Suppressor macrophage (primary cell): Measurements from ENCODE around the gene C9.
"Not testable (repeated sequence)": the region's sequence is repeated elsewhere in the genome, so short reads cannot be mapped to it uniquely, and the experiment has no call there.

Experiments
- DNase-seq, 4 experiments: peaks; one replicate each; pipeline ENCODE4 v3.0.0-alpha.2; 2020 to 2022

C9 gene

DNA sequence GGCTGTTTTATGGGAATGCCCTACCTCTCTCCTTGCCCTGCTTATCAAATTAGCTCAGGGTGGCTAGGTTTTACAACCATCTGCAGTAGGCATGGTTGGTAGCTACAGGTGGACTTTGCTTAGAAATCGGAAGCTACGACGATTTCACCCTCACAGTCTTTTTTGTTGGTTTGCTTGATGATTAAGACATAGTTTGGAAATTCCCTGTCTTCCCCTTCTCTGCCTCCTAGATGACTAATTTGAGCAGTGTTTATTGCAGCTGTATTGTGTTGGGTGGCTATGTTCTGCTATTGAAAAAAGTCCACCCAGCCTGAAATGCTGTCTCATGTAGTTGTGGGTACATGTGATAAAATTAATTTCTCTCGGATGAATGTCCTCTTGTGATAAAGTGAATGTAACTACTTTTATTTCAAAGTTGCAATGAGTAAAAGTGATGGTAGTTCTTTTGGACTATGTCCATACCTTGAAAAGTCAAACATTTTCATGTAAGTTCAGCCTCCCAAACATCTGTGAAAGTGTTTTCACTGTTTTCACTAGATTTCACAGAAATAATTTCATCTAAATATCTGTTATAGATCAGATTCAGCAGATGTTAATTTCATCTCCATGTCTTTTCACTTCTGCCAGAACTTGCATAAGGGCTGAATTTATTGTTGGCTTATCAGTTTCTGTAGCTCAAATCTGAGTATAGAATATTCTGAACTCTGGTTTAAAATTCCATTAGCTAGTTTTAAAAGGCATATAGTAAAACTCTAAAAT is 107.6 kb downstream of the C9 start:
- peak; percentile 62 to 92 (median 76) for DNase-seq

DNA sequence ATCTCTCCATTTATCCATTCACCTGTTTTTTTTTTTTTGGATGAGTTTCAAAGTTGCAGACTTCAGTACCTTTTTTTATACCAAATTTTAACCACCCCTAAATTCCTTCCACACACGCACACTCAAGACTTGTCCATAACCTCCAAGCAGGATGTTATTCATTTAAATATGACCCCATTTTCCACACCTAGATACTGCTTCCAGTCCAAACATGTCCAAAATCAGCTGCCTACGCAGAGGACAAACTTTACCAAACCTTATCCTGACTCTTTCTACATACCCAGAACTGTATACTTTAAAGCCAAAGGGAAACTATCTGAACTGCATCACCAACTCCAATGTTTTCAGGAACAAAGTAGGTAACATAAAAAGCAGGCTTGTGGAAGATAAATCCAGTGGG is 108.9 kb downstream of the C9 start:
- DNase-seq, result no peak

DNA sequence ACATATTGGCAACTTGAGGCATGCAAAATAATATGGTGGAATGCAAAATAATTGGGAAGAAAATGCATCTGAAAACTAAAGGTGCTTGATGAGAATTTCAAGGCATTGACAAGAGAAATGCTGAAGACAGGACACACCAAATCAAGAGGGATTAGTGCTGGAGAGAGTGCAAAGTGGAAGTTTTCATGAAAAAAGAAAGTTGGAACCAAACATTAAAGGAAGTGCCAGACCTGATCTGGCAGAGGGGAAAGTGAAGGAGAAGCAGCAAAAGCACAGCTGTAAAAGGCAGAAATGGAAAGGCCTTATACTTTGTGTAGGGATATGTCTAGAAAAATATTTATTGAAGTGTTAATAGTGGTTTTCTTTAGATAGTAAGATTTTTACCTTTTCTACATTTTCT is 109.6 kb downstream of the C9 start:
- peak in 1 of 4 experiments; percentile 14 for DNase-seq

DNA sequence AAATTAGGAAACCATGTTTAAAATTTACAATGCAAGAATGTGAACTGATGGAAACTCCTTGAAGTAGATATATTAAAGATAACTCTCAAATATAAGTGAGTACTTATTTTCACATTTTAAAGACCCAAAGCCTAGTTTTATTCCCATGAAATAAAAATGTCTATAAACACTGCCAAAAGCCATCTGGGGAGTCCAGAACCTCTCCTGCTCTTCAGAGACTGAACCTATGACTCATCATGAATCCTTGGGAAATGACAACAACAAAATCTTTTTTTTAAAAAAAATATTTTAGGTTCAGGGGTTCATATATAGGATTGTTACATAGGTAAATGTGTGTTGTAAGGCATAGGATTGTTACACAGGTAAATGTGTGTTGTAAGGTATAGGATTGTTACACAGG is 111.1 kb downstream of the C9 start:
- no peak for DNase-seq

DNA sequence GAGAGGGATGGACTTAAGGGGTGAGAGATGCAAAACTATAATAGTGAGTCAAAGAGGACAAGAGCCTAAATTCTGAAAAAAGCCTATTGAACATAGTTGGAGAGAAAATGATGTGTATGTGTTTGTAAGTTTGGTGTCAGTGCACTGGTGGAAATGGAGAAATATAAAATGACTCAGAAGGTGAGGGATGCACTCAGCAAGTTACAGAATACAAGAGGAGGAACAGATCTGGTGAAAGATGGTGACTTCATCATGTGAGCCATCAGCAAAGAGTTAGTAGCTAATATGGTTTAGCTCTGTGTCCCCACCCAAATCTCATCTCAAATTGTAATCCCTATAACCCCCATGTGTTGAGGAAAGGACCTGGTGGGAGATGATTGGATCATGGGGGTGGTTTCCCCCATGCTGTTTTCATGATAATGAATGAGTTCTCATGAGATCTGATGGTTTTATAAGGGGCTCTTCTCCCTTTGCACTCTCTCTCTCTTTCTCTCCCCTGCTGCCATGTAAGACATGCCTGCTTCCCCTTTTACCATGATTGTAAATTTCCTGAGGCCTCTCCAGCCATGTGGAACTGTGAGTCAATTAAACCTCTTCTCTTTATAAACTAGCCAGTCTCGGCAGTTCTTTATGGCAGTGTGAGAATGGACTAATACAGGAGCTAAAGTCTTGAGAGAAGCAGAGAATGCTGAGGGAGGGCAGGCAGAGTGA is 114.6 kb downstream of the C9 start:
- DNase-seq, result peak in 1 of 4 experiments; percentile 56

DNA sequence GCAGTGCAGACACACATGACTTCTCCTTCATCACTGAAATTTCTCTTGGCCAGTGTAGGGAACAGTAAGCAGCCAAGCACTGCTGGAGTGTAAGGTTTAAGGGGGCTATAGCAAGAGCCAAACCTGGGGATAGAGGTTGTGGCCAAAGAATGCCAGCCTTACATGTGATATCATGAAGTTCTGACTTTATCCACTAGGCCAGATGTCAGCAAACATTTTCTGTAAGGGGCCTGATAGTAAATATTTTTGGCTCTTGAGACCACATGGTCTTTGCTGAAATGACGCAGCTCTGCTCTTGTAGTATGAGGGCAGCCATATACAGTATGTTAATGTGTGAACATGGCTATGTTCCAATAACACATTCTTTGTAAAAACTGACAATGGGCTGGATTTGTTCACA is 115.2 kb downstream of the C9 start:
- DNase-seq, result no peak

DNA sequence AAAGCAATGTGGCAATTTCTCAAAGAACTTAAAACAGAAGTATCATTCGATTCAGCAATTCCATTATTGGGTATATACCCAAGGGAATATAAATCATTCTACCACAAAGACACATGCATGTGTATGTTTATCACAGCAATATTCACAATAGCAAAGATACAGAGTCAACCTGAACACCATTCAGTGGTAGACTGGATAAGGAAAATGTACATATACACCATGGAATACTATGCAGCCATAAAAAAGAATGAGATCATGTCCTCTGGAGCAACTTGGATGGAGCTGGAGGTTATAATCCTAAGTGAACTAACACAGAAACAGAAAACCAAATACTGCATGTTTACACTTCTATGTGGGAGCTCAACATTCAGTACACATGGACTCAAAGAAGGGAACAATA is 123.5 kb downstream of the C9 start:
- no peak for DNase-seq

DNA sequence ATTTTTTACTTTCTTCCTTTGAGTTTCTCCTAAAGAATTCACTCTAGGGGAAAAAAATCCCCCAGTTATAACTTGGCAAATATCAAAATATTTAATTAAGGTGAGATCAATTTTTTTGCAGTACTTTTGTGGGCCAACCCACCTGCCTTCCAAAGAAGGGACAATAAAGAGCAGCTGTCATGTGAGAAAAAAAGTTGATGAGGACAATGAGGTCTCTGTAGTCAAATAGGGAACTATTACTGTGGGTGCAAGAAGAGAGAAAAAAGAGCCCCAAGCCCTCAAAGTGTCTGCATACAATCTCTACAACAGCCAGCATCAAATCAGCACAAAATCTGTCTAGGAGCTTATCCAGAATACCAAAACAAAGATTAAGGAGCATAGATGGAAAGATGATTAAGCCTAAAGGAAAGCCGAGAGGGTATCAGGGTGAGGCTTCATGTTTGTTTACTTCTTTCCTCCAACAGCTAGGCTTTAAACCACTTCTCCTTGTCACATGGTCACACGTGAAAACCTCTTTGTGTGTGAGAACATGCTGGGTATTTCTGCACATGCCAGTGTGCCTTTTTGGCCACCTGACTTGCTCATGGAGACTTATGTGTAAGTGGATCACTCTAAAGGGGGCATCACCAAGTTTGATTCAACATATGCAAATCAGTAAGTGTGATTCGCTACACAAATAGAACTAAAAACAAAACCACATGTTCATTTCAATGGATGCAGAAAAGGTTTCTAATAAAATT is 125.8 kb downstream of the C9 start:
- no peak for DNase-seq

DNA sequence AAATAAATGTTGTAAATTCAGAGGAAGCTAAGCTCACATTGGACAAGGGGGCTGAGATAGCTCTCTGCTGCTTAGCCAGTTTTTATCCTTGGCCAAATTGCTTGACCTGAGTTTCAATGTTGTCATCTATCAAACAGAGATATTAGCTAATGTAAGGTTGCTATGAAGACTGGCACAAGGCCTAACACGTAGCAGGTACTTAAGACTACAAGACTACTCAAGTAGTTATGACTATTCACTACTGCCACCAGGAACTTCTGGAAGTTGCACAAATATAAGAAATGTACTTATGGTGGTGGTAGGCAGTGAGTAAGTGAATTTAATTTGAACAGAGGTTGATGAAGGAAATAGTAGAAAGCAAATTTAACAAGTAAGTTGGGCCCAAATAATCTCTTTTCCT is 127.6 kb downstream of the C9 start:
- no peak for DNase-seq

DNA sequence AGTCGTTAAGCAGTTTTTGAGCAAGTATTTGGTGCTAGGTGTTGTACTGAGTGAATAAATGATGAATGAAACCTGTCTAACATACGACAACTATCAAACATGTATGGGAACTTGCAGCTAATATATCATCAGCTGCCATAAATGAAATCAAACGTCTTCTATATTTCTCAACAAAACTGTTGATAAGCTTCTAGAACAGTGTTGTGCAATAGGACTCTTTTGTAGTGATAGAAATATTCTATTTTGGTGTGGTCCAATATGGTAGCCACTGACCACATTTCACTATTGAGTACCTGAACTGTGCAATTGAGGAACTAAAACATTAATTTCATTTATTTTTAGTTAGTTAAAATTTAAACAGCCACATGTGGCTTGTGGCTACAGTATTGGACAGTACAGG is 128.6 kb downstream of the C9 start:
- DNase-seq, result no peak

DNA sequence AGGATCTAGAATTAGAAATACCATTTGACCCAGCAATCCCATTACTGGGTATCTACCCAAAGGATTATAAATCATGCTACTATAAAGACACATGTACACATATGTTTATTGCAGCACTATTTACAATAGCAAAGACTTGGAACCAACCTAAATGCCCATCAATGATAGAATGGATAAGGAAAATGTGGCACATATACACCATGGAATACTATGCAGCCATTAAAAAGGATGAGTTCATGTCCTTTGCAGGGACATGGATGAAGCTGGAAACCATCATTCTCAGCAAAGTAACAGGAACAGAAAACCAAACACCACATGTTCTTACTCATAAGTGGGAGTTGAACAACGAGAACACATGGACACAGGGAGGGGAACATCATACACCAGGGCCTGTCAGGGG is 129.8 kb downstream of the C9 start:
- not testable (repeated sequence) for DNase-seq
